GM21786 (cell line): ENCODE results near the gene P2RX2.

ENCODE experiments used
- ATAC-seq: cut with Tn5 transposase; IDR thresholded peaks from one replicate; pipeline ENCODE4 v1.9.1; 2021; ENCODE audit not compliant: unreplicated experiment

P2RX2 gene

GRCh38 chr12:132635076-132635955 lies 16.7 kb downstream of the P2RX2 start:
- no peak for ATAC-seq

- ATAC-seq: no peak
Measured at GRCh38 chr12:132637811-132638210, 19.2 kb downstream of the P2RX2 start.

- no peak for ATAC-seq
Measured at GRCh38 chr12:132638541-132639408, 20.2 kb downstream of the P2RX2 start.

GRCh38 chr12:132639956-132640520 lies 21.5 kb downstream of the P2RX2 start:
- ATAC-seq: no peak

GRCh38 chr12:132640936-132641335 lies 22.4 kb downstream of the P2RX2 start:
- ATAC-seq: no peak

- ATAC-seq: no peak
Measured at GRCh38 chr12:132641811-132642650, 23.5 kb downstream of the P2RX2 start.

- no peak for ATAC-seq
Measured at GRCh38 chr12:132642846-132643835, 24.6 kb downstream of the P2RX2 start.

- ATAC-seq: no peak
Measured at GRCh38 chr12:132646850-132647249, 28.3 kb downstream of the P2RX2 start.

GRCh38 chr12:132647858-132648257 lies 29.3 kb downstream of the P2RX2 start:
- no peak for ATAC-seq

- ATAC-seq: no peak
Measured at GRCh38 chr12:132648616-132649225, 30.1 kb downstream of the P2RX2 start.

GRCh38 chr12:132649226-132649945 lies 30.8 kb downstream of the P2RX2 start:
- no peak for ATAC-seq

GRCh38 chr12:132651444-132652100 lies 33.0 kb downstream of the P2RX2 start:
- no peak for ATAC-seq

GRCh38 chr12:132653567-132654290 lies 35.2 kb downstream of the P2RX2 start:
- ATAC-seq: no peak

- no peak for ATAC-seq
Measured at GRCh38 chr12:132657004-132657727, 38.6 kb downstream of the P2RX2 start.

- no peak for ATAC-seq
Measured at GRCh38 chr12:132658149-132658894, 39.7 kb downstream of the P2RX2 start.

- ATAC-seq: no peak
Measured at GRCh38 chr12:132659146-132659545, 40.6 kb downstream of the P2RX2 start.
